Gastrocnemius medialis (tissue), 4 donors: ENCODE measurements around the gene CACNA2D2.

Source experiments
- POLR2A ChIP-seq, 2 donors: fragments of 450-650 bp; IDR thresholded peaks; one replicate each; pipeline ENCODE4 v1.6.1; 2017; ENCODE audit warnings: antibody characterized with exemption in 2 of 2, mild to moderate bottlenecking in 2 of 2, moderate library complexity in 2 of 2
- TF ChIP-seq, protein P1 (sequence below), 5 experiments: fragments of 450-650 bp in 3 of 5; fragments of 200-600 bp in 2 of 5; sonication (generic) in 2 of 5; IDR thresholded peaks in 4 of 5; conservative IDR thresholded peaks in 1 of 5; 1 replicate in 4 of 5; 2 replicates in 1 of 5; pipeline ENCODE4 v1.5.1; 2016 to 2019; ENCODE audit warnings: antibody characterized with exemption in 5 of 5, mild to moderate bottlenecking in 3 of 5, moderate library complexity in 3 of 5

DNA sequence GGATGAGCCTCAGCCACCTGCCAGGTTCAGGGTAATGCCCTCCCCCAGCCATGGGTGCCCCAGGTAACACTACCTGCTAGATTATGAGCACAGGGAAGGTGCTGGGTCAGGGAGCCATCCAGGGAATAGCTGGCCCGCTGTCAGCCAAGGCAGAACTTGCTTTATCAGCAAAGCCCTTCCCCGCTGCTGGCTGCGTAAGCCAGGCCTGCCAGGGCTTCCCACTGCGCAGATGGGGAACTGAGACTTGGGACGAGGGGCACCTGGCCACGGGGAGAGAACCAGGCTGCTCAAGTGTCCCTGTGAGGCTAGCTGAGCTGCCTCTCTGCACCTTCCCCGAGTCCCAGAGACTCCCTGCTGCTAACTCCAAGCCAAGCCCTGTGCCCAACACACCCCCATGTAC lies 45.4 kb downstream of the CACNA2D2 start:
- TF ChIP-seq, protein P1, sequence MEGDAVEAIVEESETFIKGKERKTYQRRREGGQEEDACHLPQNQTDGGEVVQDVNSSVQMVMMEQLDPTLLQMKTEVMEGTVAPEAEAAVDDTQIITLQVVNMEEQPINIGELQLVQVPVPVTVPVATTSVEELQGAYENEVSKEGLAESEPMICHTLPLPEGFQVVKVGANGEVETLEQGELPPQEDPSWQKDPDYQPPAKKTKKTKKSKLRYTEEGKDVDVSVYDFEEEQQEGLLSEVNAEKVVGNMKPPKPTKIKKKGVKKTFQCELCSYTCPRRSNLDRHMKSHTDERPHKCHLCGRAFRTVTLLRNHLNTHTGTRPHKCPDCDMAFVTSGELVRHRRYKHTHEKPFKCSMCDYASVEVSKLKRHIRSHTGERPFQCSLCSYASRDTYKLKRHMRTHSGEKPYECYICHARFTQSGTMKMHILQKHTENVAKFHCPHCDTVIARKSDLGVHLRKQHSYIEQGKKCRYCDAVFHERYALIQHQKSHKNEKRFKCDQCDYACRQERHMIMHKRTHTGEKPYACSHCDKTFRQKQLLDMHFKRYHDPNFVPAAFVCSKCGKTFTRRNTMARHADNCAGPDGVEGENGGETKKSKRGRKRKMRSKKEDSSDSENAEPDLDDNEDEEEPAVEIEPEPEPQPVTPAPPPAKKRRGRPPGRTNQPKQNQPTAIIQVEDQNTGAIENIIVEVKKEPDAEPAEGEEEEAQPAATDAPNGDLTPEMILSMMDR (IDR thresholded peaks at IDR 0.05 in 4 of 5, conservative IDR thresholded peaks at IDR 0.05 in 1 of 5) = no peak
- no peak for TF ChIP-seq POLR2A (IDR thresholded peaks at IDR 0.05)
